Measurements from ENCODE around the gene NDUFB10.

DNA sequence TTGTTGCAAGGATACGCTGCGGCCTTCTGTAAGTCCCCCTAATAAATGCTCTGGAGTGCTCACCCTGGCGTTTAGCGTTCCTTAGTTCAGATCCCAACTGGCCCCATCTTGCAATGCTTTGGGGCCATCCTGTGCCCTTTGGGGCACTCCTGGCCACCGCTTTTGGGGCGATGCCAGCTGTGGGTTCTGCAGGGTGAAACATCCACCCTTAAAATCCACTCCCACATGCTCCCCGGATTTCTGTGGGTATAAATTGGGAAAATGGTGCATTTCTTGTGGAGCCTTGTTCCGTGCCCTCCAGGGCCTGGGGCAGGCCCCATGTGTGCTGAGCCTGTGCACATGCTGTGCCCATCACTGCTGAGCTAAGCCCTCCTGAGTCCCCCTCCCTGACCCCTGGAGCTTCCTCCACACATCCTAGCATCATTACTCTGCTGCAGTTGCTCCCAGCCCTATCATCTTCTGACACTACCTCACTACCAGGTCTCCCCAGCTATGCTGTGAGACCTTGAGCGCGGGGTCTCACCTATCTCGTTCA, 22.3 kb upstream of the NDUFB10 start:
- TF ChIP-seq, protein P1, sequence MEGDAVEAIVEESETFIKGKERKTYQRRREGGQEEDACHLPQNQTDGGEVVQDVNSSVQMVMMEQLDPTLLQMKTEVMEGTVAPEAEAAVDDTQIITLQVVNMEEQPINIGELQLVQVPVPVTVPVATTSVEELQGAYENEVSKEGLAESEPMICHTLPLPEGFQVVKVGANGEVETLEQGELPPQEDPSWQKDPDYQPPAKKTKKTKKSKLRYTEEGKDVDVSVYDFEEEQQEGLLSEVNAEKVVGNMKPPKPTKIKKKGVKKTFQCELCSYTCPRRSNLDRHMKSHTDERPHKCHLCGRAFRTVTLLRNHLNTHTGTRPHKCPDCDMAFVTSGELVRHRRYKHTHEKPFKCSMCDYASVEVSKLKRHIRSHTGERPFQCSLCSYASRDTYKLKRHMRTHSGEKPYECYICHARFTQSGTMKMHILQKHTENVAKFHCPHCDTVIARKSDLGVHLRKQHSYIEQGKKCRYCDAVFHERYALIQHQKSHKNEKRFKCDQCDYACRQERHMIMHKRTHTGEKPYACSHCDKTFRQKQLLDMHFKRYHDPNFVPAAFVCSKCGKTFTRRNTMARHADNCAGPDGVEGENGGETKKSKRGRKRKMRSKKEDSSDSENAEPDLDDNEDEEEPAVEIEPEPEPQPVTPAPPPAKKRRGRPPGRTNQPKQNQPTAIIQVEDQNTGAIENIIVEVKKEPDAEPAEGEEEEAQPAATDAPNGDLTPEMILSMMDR (conservative IDR thresholded peaks at IDR 0.05), result no peak
- no peak for TF ChIP-seq EZH2 (IDR thresholded peaks at IDR 0.05; ENCODE audit: low read depth)
